GM19240 (cell line): Measurements from ENCODE around the gene CCDC32.
"Not testable (repeated sequence)": the region's sequence is repeated elsewhere in the genome, so short reads cannot be mapped to it uniquely, and the experiment has no call there.

Source experiments
- DNase-seq: peaks from one replicate; pipeline ENCODE4 v3.0.0; 2011; ENCODE audit warnings: low spot score; ENCODE audit not compliant: insufficient read length

CCDC32 gene

GRCh38 chr15:40564591-40565332, at the start of gene CCDC32:
CCDC32 (minus strand) TSS chr15:40565042; CDS start chr15:40563015, 2,027 bp downstream.
- peak; percentile 95 for DNase-seq

- no peak for DNase-seq
Measured at GRCh38 chr15:40613080-40613479, 48.2 kb upstream of the CCDC32 start.

- DNase-seq = no peak
Measured at GRCh38 chr15:40603935-40604334, 39.1 kb upstream of the CCDC32 start.

GRCh38 chr15:40600956-40601355, 36.1 kb upstream of the CCDC32 start:
- DNase-seq = no peak

- DNase-seq = no peak
Measured at GRCh38 chr15:40598672-40599071, 33.8 kb upstream of the CCDC32 start.

- no peak for DNase-seq
Measured at GRCh38 chr15:40598126-40598525, 33.3 kb upstream of the CCDC32 start.

GRCh38 chr15:40597024-40597423, 32.2 kb upstream of the CCDC32 start:
- no peak for DNase-seq

- DNase-seq = no peak
Measured at GRCh38 chr15:40595773-40596172, 30.9 kb upstream of the CCDC32 start.

- no peak for DNase-seq
Measured at GRCh38 chr15:40595219-40595618, 30.4 kb upstream of the CCDC32 start.

- DNase-seq = peak; percentile 26
Measured at GRCh38 chr15:40594429-40594836, 29.6 kb upstream of the CCDC32 start.

- peak; percentile 59 for DNase-seq
Measured at GRCh38 chr15:40593588-40594428, 29.0 kb upstream of the CCDC32 start, which contains the start of gene KNL1. KNL1 (plus strand) TSS chr15:40594249; CDS start chr15:40602932, 8,683 bp downstream.

- no peak for DNase-seq
Measured at GRCh38 chr15:40593165-40593564, 28.3 kb upstream of the CCDC32 start.

GRCh38 chr15:40591389-40591788, 26.5 kb upstream of the CCDC32 start:
- no peak for DNase-seq

GRCh38 chr15:40590667-40591050, 25.8 kb upstream of the CCDC32 start:
- DNase-seq = no peak

- DNase-seq = no peak
Measured at GRCh38 chr15:40584191-40584590, 19.3 kb upstream of the CCDC32 start.

GRCh38 chr15:40582726-40583246, 17.9 kb upstream of the CCDC32 start:
- DNase-seq = no peak

- not testable (repeated sequence) for DNase-seq
Measured at GRCh38 chr15:40581796-40582195, 17.0 kb upstream of the CCDC32 start.

GRCh38 chr15:40578892-40579291, 14.1 kb upstream of the CCDC32 start:
- no peak for DNase-seq

- DNase-seq = not testable (repeated sequence)
Measured at GRCh38 chr15:40576914-40577313, 12.1 kb upstream of the CCDC32 start.

- DNase-seq = no peak
Measured at GRCh38 chr15:40575113-40575512, 10.3 kb upstream of the CCDC32 start.

- peak; percentile 76 for DNase-seq
Measured at GRCh38 chr15:40569129-40569953, 4.5 kb upstream of the CCDC32 start, which contains the start of gene RPUSD2. RPUSD2 (plus strand) TSS chr15:40569299; CDS start chr15:40569338, 39 bp downstream.
